Transverse colon (tissue), 3 donors: ENCODE data around the gene RAD9A.

Experiments used
- POLR2A ChIP-seq: fragments of 450-650 bp; IDR thresholded peaks from one replicate; pipeline ENCODE4 v1.6.1; 2016; ENCODE audit warnings: antibody characterized with exemption, mild to moderate bottlenecking, moderate library complexity
- TF ChIP-seq, protein P1 (sequence below), 5 experiments: fragments of 200-600 bp in 3 of 5; fragments of 450-650 bp in 2 of 5; sonication (generic) in 3 of 5; IDR thresholded peaks; 1 replicate in 2 of 5; 2 replicates in 3 of 5; pipeline ENCODE4 v1.5.1; 2016 to 2017; ENCODE audit warnings: antibody characterized with exemption in 5 of 5, inconsistent platforms in 3 of 5, mild to moderate bottlenecking in 2 of 5, moderate library complexity in 1 of 5

DNA sequence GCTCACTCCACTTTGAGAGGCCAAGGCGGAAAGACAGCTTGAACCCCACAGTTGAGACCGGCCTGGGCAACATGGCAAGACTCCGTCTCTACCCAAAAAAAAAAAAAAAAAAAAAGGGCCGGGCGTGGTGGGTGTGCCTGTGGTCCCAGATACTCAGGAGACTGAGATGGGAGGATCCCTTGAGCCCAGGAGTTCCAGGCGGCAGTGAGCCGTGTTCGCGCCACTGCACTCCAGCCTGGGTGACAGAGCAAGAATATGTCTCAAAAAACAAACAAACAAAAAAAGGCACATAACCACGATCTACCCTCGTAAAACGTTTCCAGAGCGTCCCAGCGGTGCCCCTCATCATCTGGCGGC lies 861 bp upstream of the RAD9A start:
- TF ChIP-seq, protein P1, sequence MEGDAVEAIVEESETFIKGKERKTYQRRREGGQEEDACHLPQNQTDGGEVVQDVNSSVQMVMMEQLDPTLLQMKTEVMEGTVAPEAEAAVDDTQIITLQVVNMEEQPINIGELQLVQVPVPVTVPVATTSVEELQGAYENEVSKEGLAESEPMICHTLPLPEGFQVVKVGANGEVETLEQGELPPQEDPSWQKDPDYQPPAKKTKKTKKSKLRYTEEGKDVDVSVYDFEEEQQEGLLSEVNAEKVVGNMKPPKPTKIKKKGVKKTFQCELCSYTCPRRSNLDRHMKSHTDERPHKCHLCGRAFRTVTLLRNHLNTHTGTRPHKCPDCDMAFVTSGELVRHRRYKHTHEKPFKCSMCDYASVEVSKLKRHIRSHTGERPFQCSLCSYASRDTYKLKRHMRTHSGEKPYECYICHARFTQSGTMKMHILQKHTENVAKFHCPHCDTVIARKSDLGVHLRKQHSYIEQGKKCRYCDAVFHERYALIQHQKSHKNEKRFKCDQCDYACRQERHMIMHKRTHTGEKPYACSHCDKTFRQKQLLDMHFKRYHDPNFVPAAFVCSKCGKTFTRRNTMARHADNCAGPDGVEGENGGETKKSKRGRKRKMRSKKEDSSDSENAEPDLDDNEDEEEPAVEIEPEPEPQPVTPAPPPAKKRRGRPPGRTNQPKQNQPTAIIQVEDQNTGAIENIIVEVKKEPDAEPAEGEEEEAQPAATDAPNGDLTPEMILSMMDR (IDR thresholded peaks at IDR 0.05): no peak
- no peak for TF ChIP-seq POLR2A
